HAP-1 (cell line): ENCODE results near the gene SLC27A2.
A peak's percentile ranks its signal among the peaks of the same experiment; 100 is the strongest.

Experiments
- DNase-seq, 2 experiments: peaks; one replicate each; pipeline ENCODE4 v3.0.0-alpha.2; 2016 to 2020; ENCODE audit warnings: low spot score in 2 of 2
- H3K27me3 ChIP-seq: fragments of 250-450 bp; sonication (Bioruptor Pico); 2 replicates; pipeline ENCODE4 v1.5.1; 2020; ENCODE audit warnings: low read depth, mild to moderate bottlenecking, moderate library complexity
- H3K36me3 ChIP-seq: fragments of 250-450 bp; sonication (Bioruptor Pico); replicated peaks from 2 replicates; pipeline ENCODE4 v1.5.1; 2020; ENCODE audit warnings: mild to moderate bottlenecking
- H3K4me1 ChIP-seq: fragments of 250-450 bp; sonication (Bioruptor Pico); 2 replicates; pipeline ENCODE4 v1.5.1; 2020; ENCODE audit warnings: mild to moderate bottlenecking
- H3K4me3 ChIP-seq: fragments of 250-450 bp; sonication (Bioruptor Pico); 2 replicates; pipeline ENCODE4 v1.5.1; 2020; ENCODE audit warnings: mild to moderate bottlenecking, moderate library complexity
- H3K9me3 ChIP-seq: fragments of 250-450 bp; sonication (Bioruptor Pico); 2 replicates; pipeline ENCODE4 v1.5.1; 2020; ENCODE audit warnings: mild to moderate bottlenecking, moderate library complexity
- in situ Hi-C: fragments of 300-500 bp; cut with MboI; formaldehyde crosslinking; loops from 3 replicates; pipeline ENCODE4 v1.14.3; 2020; ENCODE audit warnings: low sequenced_read_pairs, inconsistent platforms, mixed read lengths

Gene SLC27A2

GRCh38 chr15:50189633-50190032, 7.6 kb downstream of the SLC27A2 start:
- H3K27me3 ChIP-seq, result no peaks in the 10 kb centered on the region
- H3K4me3 ChIP-seq, result no peak overlapping the region
- no peak for DNase-seq
- H3K36me3 ChIP-seq, result no peaks in the 10 kb centered on the region; the same call in 1 of the 2 replicates
- in situ Hi-C loops, result no loop called here
- H3K9me3 ChIP-seq, result no peaks in the 10 kb centered on the region
- H3K4me1 ChIP-seq, result no peaks in the 10 kb centered on the region; the same call in 1 of the 2 replicates

DNA sequence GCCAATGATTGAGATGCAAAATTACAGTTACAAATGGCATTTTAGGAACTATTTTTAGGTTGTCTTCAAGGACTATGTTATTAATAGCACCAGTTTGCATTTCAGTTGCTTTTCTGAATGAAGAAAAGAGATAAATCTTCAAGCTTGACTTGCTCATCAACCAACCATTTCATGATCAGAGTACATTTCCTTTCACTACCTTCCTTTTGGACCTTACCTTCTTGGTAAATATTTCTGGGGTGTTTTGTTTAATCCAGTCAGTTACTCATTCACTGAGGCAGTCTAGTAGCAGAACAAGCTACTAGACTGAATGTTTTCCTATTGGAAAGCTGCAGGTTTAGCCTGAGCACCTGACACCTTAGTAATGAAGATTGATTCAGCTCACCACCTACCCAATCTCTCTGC, 8.2 kb downstream of the SLC27A2 start:
- no peak for DNase-seq
- H3K4me3 ChIP-seq, result no peak overlapping the region
- H3K36me3 ChIP-seq, result no peaks in the 10 kb centered on the region; the same call in 1 of the 2 replicates
- no peaks in the 10 kb centered on the region for H3K4me1 ChIP-seq
- no peaks in the 10 kb centered on the region for H3K9me3 ChIP-seq
- H3K27me3 ChIP-seq, result no peaks in the 10 kb centered on the region
- in situ Hi-C loops, result no loop called here

DNA sequence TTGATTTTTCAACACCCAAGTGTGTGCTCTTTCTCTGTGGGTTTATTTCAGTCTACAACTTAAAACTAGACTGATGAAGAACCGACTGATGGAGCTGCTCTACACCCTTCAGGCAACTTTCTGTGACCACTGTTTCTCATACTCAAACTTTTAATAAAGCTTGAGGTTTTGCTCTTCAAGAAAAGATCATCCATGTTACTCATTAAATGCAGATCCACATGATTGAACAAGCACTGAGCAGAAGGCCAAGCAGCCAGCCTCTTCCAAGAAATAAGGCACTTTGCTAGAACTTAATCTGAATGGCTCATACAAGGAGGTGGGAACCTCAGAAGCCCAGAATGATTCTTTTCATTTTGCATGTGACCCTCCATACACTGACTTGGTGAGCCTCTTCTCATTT, 8.7 kb downstream of the SLC27A2 start:
- Histone ChIP-seq H3K36me3 (no peaks in the 10 kb centered on the region; the same call in 1 of the 2 replicates), H3K9me3 (no peaks in the 10 kb centered on the region), H3K4me1 (no peaks in the 10 kb centered on the region), H3K4me3 (no peak overlapping the region), H3K27me3 (no peaks in the 10 kb centered on the region)
- no peak for DNase-seq
- in situ Hi-C loops, result no loop called here

DNA sequence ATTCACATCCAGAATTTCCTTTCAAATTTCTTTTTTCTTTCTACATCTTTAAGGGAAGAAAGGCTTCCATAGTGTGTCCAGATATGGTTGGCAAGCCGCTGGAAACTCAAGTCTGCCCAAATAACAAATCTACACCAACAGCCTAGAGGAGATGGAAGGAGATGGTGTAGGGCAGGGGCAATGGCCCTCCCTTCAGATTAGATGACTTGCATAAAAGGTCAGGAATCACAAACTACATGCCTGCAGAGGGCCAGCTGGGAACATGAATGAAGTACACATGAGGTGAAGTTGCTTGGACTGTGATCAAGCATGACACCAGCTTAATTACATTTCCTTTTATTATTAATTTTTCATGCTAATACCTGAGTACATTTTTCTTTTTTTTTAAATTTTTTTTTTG, 10.2 kb downstream of the SLC27A2 start:
- H3K4me1 ChIP-seq, result no peaks in the 10 kb centered on the region
- H3K27me3 ChIP-seq, result no peaks in the 10 kb centered on the region
- no peak for DNase-seq
- H3K36me3 ChIP-seq, result no peaks in the 10 kb centered on the region; the same call in 1 of the 2 replicates
- in situ Hi-C loops, result no loop called here
- H3K4me3 ChIP-seq, result no peak overlapping the region
- H3K9me3 ChIP-seq, result no peaks in the 10 kb centered on the region

DNA sequence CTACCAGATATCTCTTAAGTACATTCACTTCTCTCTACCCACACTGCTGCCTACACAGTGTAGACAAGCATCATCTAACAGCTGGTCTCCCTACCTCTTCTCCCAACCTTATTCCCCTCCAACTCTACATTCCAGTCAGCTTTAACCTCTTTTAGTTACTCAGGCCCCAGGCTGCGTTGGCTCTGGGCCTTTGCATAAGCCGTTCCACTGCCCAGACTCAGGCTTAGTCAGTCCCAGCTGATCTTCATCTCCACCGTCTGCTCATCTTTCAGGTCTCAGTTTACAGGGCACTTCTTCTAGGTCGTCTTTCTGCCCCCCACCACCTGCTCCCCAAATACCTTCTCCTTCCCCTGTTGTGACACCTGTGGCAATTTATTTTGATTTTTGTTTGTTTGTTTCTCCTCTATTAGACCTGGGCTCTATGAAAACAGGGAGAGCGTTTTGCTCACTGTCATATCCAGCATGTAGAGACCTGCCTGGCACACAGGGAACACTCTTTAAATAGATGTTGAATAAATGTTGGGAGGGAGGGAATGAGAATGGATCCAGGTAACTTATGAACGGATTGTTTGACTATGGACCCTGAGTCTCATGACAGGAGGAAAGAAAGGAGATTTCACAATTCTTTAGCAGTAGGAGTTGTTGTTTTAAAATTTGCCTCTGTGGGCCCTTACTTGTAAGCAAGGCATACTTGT, 11.1 kb downstream of the SLC27A2 start:
- no peaks in the 10 kb centered on the region for H3K9me3 ChIP-seq
- no peak for DNase-seq
- no peak overlapping the region for H3K4me3 ChIP-seq
- no peaks in the 10 kb centered on the region for H3K4me1 ChIP-seq
- in situ Hi-C loops, result no loop called here
- H3K36me3 ChIP-seq, result peaks cover under 1% of the 10 kb centered on the region; the same call in 1 of the 2 replicates
- H3K27me3 ChIP-seq, result no peaks in the 10 kb centered on the region

DNA sequence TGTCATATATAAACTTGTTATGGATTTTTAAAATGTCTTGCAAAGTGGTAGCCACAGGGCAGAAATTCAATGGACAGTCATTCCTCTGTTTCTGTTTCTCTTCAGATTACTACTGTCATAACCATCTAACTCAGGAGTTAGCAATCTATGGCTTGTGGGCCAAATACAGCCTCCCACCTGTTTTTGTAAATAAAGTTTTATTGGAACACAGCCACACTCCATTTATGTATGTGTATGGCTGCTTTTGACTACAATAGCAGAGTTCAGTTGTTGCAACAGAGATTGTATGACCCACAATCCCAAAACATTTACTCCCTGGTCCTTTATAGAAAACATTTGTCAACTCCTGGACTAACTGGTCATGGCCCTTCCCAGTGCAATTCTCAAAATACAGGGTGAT, 20.0 kb downstream of the SLC27A2 start:
- in situ Hi-C loops, result no loop called here
- Histone ChIP-seq H3K4me1 (no peaks in the 10 kb centered on the region), H3K36me3 (peaks cover 9% of the 10 kb centered on the region), H3K9me3 (no peaks in the 10 kb centered on the region), H3K27me3 (no peaks in the 10 kb centered on the region), H3K4me3 (no peak overlapping the region)
- DNase-seq, result no peak

- Histone ChIP-seq H3K9me3 (no peaks in the 10 kb centered on the region), H3K4me1 (no peaks in the 10 kb centered on the region), H3K36me3 (peaks cover 6% of the 10 kb centered on the region), H3K4me3 (no peak overlapping the region), H3K27me3 (no peaks in the 10 kb centered on the region)
- no peak for DNase-seq
- in situ Hi-C loops, result no loop called here
Observed at GRCh38 chr15:50206020-50206419, 24.0 kb downstream of the SLC27A2 start.

- in situ Hi-C loops, result no loop called here
- H3K4me1 ChIP-seq, result no peaks in the 10 kb centered on the region
- DNase-seq, result no peak
- H3K4me3 ChIP-seq, result no peak overlapping the region
- no peaks in the 10 kb centered on the region for H3K27me3 ChIP-seq
- H3K9me3 ChIP-seq, result no peaks in the 10 kb centered on the region
- peaks cover 6% of the 10 kb centered on the region for H3K36me3 ChIP-seq
Observed at GRCh38 chr15:50209809-50210208, 27.8 kb downstream of the SLC27A2 start.

DNA sequence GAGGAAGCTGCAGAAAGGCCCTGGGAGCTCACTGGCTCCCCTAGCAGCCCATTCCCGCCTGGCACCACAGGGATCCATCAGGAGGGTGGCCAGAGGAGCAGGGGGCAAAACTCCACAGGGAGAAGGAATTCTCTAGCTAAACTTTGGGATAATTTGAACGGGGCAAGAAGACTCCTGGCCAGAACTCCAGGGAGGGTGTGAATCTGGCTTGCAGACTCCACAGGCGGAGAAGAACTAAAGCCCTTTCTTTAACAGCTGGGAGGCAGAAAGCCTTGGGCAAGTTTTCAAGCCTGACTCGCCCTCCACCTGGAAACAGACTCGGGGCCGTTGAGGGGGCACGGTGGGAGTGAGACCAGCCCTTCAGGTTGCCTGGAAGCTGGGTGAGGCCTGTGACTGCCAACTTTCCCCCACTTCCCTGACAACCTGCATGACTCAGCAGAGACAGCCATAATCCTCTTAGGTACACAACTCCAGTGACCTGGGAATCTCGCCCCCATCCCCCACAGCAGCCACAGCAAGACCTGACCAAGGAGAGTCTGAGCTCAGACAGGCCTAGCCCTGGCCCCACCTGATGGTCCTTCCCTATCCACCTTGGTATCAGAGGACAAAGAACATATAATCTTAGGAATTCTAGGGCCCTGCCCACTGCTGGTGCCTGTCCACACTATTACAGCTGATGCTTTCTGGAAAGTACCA, 28.6 kb downstream of the SLC27A2 start:
- peak in 1 of 2 experiments; percentile 32 for DNase-seq
- no peaks in the 10 kb centered on the region for H3K27me3 ChIP-seq
- H3K4me1 ChIP-seq, result no peaks in the 10 kb centered on the region
- no peak overlapping the region for H3K4me3 ChIP-seq
- no peaks in the 10 kb centered on the region for H3K9me3 ChIP-seq
- in situ Hi-C loops, result no loop called here
- H3K36me3 ChIP-seq, result peaks cover 6% of the 10 kb centered on the region

- Histone ChIP-seq H3K4me1 (no peaks in the 10 kb centered on the region), H3K4me3 (no peak overlapping the region), H3K36me3 (no peaks in the 10 kb centered on the region), H3K9me3 (no peaks in the 10 kb centered on the region), H3K27me3 (no peaks in the 10 kb centered on the region)
- no peak for DNase-seq
- in situ Hi-C loops, result no loop called here
Observed at GRCh38 chr15:50218291-50218690, 36.3 kb downstream of the SLC27A2 start.

- Histone ChIP-seq H3K9me3 (no peaks in the 10 kb centered on the region), H3K4me3 (no peak overlapping the region), H3K4me1 (no peaks in the 10 kb centered on the region), H3K27me3 (no peaks in the 10 kb centered on the region), H3K36me3 (no peaks in the 10 kb centered on the region)
- in situ Hi-C loops, result no loop called here
- DNase-seq, result no peak
Observed at GRCh38 chr15:50218691-50219090, 36.7 kb downstream of the SLC27A2 start.

DNA sequence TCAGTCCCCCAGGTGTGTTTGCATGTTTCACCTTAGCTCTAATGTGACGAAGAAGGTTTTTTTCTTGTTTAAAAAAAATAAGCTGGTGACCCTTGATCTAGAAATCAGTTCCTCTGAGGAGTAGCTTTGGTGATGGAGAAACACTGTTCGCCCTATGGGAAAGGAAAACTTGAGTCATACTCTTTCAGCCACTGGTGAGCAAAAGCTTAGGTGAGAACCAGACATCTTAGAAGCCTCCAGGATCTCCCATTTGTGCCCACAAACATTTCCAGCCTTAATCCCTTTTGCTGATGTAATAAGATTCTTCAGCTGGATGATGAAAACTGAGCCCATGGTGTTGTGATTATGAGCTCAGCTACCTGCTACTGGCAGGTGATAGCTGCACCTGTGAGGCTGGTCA, 37.8 kb downstream of the SLC27A2 start:
- H3K9me3 ChIP-seq, result no peaks in the 10 kb centered on the region
- DNase-seq, result no peak

GRCh38 chr15:50222181-50222580, 40.2 kb downstream of the SLC27A2 start:
- Histone ChIP-seq H3K9me3 (no peaks in the 10 kb centered on the region), H3K27me3 (no peaks in the 10 kb centered on the region), H3K4me1 (no peaks in the 10 kb centered on the region), H3K36me3 (peaks cover 5% of the 10 kb centered on the region; the same call in 1 of the 2 replicates), H3K4me3 (no peak overlapping the region)
- in situ Hi-C loops, result no loop called here
- DNase-seq, result no peak

More for the DNA sequence above, 37.8 kb downstream of the SLC27A2 start:
- in situ Hi-C loops, result no loop called here
- Histone ChIP-seq H3K36me3 (no peaks in the 10 kb centered on the region), H3K27me3 (no peaks in the 10 kb centered on the region), H3K4me1 (no peaks in the 10 kb centered on the region), H3K4me3 (no peak overlapping the region)

DNA sequence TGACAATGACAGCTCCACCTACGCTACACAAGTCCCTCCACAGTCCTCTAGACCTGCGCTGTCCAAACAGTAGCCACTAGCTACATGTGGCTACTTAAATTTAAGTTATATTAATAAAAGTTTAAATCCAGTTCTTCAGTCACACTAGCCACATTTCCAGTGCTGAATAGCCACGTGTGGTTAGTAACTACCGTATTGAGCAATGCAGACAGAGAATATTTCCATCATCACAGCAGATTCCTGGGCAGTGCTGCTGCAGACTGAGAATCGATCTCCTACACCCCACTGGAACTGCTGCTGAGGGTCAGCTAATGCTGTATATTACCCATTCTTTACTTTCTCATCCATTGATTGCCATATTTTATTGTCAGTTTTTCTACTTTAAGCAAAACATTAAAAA, 42.6 kb downstream of the SLC27A2 start:
- no peaks in the 10 kb centered on the region for H3K9me3 ChIP-seq
- in situ Hi-C loops, result no loop called here
- no peak for DNase-seq
- H3K4me1 ChIP-seq, result no peaks in the 10 kb centered on the region
- peaks cover 7% of the 10 kb centered on the region; the same call in 1 of the 2 replicates for H3K36me3 ChIP-seq
- H3K4me3 ChIP-seq, result no peak overlapping the region
- no peaks in the 10 kb centered on the region for H3K27me3 ChIP-seq
